Upper lobe of left lung (tissue), 4 donors: ENCODE results near the gene TSPEAR.

Experiments
- CTCF ChIP-seq, 6 experiments: fragments of 450-650 bp in 4 of 6; fragments of 200-600 bp in 2 of 6; sonication (generic) in 2 of 6; IDR thresholded peaks; one replicate each; pipeline ENCODE4 v1.5.1; 2016 to 2019; ENCODE audit warnings: antibody characterized with exemption in 6 of 6
- POLR2A ChIP-seq, 4 donors: fragments of 450-650 bp; IDR thresholded peaks; one replicate each; pipeline ENCODE4 v1.5.1; 2016 to 2017; ENCODE audit warnings: antibody characterized with exemption in 4 of 4, mild to moderate bottlenecking in 2 of 4
- POLR2AphosphoS5 ChIP-seq, 2 donors: sonication (generic); formaldehyde crosslinking; IDR thresholded peaks; one replicate each; pipeline ENCODE4 v1.5.1; 2017; ENCODE audit warnings: antibody characterized with exemption in 2 of 2

- no peak for TF ChIP-seq CTCF (IDR thresholded peaks at IDR 0.05)
- no peak for TF ChIP-seq POLR2AphosphoS5 (IDR thresholded peaks at IDR 0.05)
- TF ChIP-seq POLR2A (IDR thresholded peaks at IDR 0.05), result no peak
These were observed 14.8 kb downstream of the TSPEAR start for GRCh38 chr21:44696572-44696971.
